ENCODE results near the gene NISCH. TPM values are rescaled to one million over a fixed set of nuclear protein-coding genes. Genes with fewer than 3 reads are reported as not detected.

Gene NISCH
- total and polyA plus RNA-seq, 2 donors, result 27.6 to 62.3 TPM

DNA sequence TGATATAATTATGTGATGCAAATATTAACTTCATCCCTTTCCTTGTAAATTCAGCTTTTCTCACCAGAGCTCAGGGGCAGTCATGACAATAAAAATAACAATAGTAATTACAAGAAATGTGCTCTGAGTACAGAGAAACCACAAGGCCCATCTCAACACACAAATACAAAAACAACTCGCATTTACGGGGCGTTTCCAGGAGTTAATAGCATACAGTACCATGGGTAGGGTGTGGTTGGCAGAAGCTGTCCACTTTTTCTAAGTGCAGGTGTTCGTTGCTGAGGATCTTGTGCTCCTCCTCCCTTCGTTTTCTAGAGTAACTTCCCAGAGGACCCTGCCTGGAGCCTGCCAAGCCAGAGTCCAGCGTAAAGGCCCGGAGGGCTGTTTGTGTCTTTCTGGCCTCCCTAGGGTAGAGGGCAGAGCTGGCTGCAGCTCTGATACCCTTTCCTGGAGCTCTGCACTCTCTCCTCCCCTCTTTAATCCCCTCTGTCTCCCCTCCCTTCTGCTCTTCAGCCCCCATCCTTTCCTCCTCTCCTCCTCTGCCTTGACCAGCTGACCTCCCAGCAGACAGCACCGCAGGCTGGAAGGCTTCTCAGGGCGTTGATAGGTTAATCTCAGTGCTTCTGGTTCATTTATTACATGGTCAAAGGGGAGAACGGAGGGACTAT lies 21.9 kb upstream of the NISCH start:
- H3K36me3 ChIP-seq (ENCODE audit: control insufficient read depth in 2 of 2, insufficient read depth in 2 of 2, low read length in 1 of 2), result no peaks in the 10 kb centered on the region
- no peak overlapping the region for H3K4me3 ChIP-seq (ENCODE audit: low read length in 2 of 2)
- H3K4me1 ChIP-seq (ENCODE audit: control insufficient read depth in 2 of 2, insufficient read depth in 2 of 2, low read length in 2 of 2), result no peaks in the 10 kb centered on the region
- no peaks in the 10 kb centered on the region for H3K9me3 ChIP-seq (ENCODE audit: control insufficient read depth in 2 of 2, insufficient read depth in 1 of 2, low read length in 1 of 2)
- no peak overlapping the region for H3K27ac ChIP-seq (ENCODE audit: low read depth in 1 of 2, low read length in 1 of 2)
- H3K27me3 ChIP-seq (ENCODE audit: control insufficient read depth in 2 of 2, insufficient read depth in 1 of 2, low read length in 1 of 2), result no peaks in the 10 kb centered on the region
- DNase-seq (ENCODE audit: low read depth in 6 of 9, low spot score in 9 of 9), result no peak
- 89% methylated on average over 10 of the region's 10 CpGs for WGBS

DNA sequence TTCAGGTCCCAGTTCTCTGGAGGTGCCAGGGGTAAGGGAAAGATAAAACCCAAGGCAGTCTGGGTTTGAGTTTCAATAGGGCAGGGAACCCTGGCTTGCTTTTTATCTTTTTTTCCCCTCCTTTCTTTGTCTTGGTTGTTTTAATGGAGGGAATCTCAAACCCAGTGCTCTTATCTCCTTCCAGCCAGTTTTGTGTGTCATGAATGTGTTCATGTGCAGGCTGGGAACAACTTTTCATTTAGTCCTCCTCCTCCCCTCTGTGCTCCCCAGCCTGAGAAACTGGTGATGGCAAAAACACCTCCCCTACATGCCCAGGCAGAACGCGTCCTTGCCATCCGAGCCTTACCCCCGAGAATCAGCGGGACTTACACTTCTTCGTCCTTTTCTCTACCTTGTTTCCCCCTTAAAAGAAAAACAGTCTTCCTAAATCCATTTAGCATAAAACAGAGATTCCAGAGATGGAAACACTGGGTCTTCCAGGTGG lies 21.4 kb upstream of the NISCH start:
- Histone ChIP-seq H3K4me3 (ENCODE audit: low read length in 2 of 2) (no peak overlapping the region), H3K27ac (ENCODE audit: low read depth in 1 of 2, low read length in 1 of 2) (no peak overlapping the region), H3K4me1 (ENCODE audit: control insufficient read depth in 2 of 2, insufficient read depth in 2 of 2, low read length in 2 of 2) (no peaks in the 10 kb centered on the region), H3K36me3 (ENCODE audit: control insufficient read depth in 2 of 2, insufficient read depth in 2 of 2, low read length in 1 of 2) (no peaks in the 10 kb centered on the region), H3K27me3 (ENCODE audit: control insufficient read depth in 2 of 2, insufficient read depth in 1 of 2, low read length in 1 of 2) (no peaks in the 10 kb centered on the region), H3K9me3 (ENCODE audit: control insufficient read depth in 2 of 2, insufficient read depth in 1 of 2, low read length in 1 of 2) (no peaks in the 10 kb centered on the region)
- DNase-seq (ENCODE audit: low read depth in 6 of 9, low spot score in 9 of 9), result no peak
- 95% methylated on average over 6 of the region's 6 CpGs for WGBS

DNA sequence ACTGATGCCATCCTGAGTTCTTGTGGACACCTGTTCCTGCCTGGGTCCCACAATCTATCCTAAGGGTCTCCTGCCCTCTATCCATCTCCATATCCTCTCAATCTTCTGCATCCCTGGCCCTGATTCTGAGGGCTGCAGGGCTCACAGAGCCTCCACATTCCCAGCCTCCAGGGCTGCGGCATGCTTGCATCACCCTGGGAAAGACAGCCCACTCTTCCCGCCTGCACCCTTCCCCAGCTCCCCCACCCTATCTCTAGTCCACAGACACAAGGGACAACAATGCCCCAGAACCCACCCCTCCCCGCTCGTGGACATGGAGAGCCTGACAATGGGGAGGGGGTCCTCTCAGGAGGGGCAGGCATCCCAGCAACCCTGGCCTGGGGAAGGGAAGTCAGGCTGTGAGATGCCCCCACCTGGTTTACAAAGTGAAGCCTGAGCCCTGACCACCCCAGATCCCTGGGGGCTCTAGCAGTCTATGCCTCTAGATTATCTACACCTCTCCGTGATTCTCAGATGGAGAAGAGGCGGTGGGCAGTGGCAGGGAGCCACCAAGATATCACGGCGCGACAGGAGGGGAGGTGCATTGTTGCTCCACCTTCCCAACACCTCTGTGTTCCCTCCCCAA lies 20.8 kb upstream of the NISCH start:
- no peak for DNase-seq (ENCODE audit: low read depth in 6 of 9, low spot score in 9 of 9)
- no peaks in the 10 kb centered on the region for H3K36me3 ChIP-seq (ENCODE audit: control insufficient read depth in 2 of 2, insufficient read depth in 2 of 2, low read length in 1 of 2)
- no peak overlapping the region for H3K27ac ChIP-seq (ENCODE audit: low read depth in 1 of 2, low read length in 1 of 2)
- H3K4me3 ChIP-seq (ENCODE audit: low read length in 2 of 2), result no peak overlapping the region
- H3K9me3 ChIP-seq (ENCODE audit: control insufficient read depth in 2 of 2, insufficient read depth in 1 of 2, low read length in 1 of 2), result no peaks in the 10 kb centered on the region
- H3K4me1 ChIP-seq (ENCODE audit: control insufficient read depth in 2 of 2, insufficient read depth in 2 of 2, low read length in 2 of 2), result no peaks in the 10 kb centered on the region
- H3K27me3 ChIP-seq (ENCODE audit: control insufficient read depth in 2 of 2, insufficient read depth in 1 of 2, low read length in 1 of 2), result no peaks in the 10 kb centered on the region
- 96% methylated on average over 9 of the region's 9 CpGs for WGBS

DNA sequence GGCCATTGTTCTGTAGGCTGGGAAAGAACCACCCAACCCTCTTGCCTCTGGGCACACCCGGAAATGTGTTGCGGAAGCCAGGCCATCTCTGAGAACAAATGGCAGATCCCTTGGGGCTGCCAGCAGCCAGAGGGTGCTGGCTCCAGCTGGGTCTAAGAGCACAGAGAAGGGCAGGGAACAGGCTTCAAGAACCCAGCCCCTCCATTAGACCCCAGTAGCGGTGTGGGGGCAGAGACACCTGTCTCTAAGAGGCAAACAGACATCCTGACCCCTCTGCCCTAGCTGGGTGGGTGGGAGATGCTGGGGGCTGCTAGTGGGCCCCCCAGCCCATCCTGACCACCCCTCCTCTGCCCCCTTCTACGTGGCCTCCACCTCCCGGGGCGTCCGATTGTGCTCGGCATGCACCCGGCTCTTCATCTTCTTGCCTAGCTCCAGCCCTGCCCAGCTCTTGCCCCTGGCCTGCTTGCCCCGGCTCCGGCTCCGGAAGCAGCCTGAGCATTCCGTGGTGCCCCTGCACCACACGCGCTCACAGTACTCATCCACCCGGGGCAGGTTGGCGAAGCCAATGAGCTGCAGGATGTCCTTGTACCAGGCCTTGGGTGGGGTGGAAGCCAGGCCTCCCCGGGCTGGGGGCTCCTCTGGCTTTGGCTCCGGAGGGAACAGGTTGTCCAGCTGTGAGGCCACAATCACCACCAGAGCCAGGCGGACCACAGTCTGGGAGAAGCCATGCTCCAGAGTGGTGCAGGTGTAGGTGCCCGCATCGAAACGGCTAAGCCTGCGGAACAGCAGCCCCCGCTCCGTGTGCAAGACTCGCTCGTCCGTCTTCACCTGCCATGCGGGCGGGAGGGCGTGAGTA lies 19.9 kb upstream of the NISCH start:
- Histone ChIP-seq H3K36me3 (ENCODE audit: control insufficient read depth in 2 of 2, insufficient read depth in 2 of 2, low read length in 1 of 2) (no peaks in the 10 kb centered on the region), H3K9me3 (ENCODE audit: control insufficient read depth in 2 of 2, insufficient read depth in 1 of 2, low read length in 1 of 2) (no peaks in the 10 kb centered on the region), H3K4me3 (ENCODE audit: low read length in 2 of 2) (no peak overlapping the region), H3K4me1 (ENCODE audit: control insufficient read depth in 2 of 2, insufficient read depth in 2 of 2, low read length in 2 of 2) (no peaks in the 10 kb centered on the region), H3K27ac (ENCODE audit: low read depth in 1 of 2, low read length in 1 of 2) (no peak overlapping the region), H3K27me3 (ENCODE audit: control insufficient read depth in 2 of 2, insufficient read depth in 1 of 2, low read length in 1 of 2) (no peaks in the 10 kb centered on the region)
- WGBS, result 97% methylated on average over 32 of the region's 32 CpGs
- no peak for DNase-seq (ENCODE audit: low read depth in 6 of 9, low spot score in 9 of 9)

DNA sequence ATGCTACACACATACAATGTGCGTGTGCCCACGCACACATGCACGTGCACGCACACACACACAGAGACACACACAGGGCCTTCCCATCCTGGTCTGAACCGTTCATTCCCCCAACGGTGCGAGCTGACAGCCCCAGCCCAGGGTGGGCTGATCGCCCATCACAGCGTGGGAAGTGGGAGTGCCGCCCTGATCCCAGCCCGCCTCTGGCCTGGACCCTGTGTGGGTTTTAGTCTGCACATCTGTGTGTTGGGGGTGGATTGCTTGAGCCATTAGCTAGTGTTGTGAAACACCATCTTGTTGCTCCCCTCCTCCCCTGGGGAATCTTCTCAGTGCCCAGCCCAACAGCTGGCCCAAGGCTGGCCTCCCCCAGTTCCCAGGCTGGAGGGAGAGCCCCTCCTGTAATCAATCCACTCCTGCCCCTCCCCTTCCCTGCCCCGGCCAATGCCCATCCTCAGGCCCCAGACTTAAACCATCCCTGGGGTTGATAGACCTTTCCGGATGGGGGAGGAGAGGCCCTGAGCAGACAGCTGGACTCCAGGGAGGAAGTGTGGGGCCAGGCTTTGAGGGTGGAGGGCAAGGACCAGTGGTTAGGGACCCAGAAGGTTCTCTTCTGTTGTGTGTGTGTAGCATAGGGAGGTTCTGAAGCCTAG lies 18.8 kb upstream of the NISCH start:
- H3K4me1 ChIP-seq (ENCODE audit: control insufficient read depth in 2 of 2, insufficient read depth in 2 of 2, low read length in 2 of 2), result no peaks in the 10 kb centered on the region

DNA sequence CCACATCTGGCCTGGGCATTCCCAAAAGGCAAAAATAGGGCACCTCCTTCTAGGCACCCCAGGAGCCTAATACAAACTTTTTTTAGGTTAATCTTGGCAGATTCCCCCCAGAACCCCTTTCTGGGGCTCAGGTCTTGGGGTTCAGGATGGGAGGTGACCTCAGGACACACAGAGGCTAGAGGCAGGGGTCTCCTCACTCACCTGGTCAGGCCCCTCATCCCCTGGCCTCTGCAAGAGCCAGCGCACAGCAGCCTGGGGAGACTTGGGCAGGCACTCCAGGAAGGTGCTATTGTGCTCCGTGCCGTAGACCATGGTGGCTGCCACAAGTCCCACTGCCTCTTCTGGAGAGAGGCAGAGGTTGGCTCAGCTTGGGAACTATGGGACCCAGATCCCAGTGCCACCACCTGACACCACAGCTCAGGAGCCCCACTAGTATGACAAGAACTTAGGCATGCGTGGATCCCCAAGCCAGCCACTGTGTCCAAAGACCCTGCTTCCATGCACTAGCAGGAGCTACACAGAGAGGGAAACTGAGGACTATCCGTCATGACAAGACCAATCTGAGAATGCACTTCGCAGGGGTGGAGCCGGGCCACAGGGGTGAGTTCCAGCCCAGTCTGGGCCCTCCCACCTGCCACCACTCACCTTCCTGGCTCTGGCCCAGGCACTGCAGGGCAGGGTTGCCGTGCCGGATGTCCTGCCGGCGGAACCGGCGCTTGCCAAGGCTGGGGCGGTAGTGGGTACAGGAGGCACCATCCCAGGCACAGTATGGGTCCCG lies 17.9 kb upstream of the NISCH start:
- Histone ChIP-seq H3K9me3 (ENCODE audit: control insufficient read depth in 2 of 2, insufficient read depth in 1 of 2, low read length in 1 of 2) (no peaks in the 10 kb centered on the region), H3K4me3 (ENCODE audit: low read length in 2 of 2) (no peak overlapping the region), H3K4me1 (ENCODE audit: control insufficient read depth in 2 of 2, insufficient read depth in 2 of 2, low read length in 2 of 2) (no peaks in the 10 kb centered on the region), H3K27me3 (ENCODE audit: control insufficient read depth in 2 of 2, insufficient read depth in 1 of 2, low read length in 1 of 2) (no peaks in the 10 kb centered on the region), H3K36me3 (ENCODE audit: control insufficient read depth in 2 of 2, insufficient read depth in 2 of 2, low read length in 1 of 2) (no peaks in the 10 kb centered on the region), H3K27ac (ENCODE audit: low read depth in 1 of 2, low read length in 1 of 2) (no peak overlapping the region)
- WGBS, result 97% methylated on average over 15 of the region's 15 CpGs
- no peak for DNase-seq (ENCODE audit: low read depth in 6 of 9, low spot score in 9 of 9)

More for the DNA sequence above, 18.8 kb upstream of the NISCH start:
- DNase-seq (ENCODE audit: low read depth in 6 of 9, low spot score in 9 of 9), result no peak
- Histone ChIP-seq H3K36me3 (ENCODE audit: control insufficient read depth in 2 of 2, insufficient read depth in 2 of 2, low read length in 1 of 2) (no peaks in the 10 kb centered on the region), H3K4me3 (ENCODE audit: low read length in 2 of 2) (no peak overlapping the region), H3K27ac (ENCODE audit: low read depth in 1 of 2, low read length in 1 of 2) (no peak overlapping the region), H3K9me3 (ENCODE audit: control insufficient read depth in 2 of 2, insufficient read depth in 1 of 2, low read length in 1 of 2) (no peaks in the 10 kb centered on the region), H3K27me3 (ENCODE audit: control insufficient read depth in 2 of 2, insufficient read depth in 1 of 2, low read length in 1 of 2) (no peaks in the 10 kb centered on the region)
- WGBS, result 94% methylated on average over 13 of the region's 13 CpGs

DNA sequence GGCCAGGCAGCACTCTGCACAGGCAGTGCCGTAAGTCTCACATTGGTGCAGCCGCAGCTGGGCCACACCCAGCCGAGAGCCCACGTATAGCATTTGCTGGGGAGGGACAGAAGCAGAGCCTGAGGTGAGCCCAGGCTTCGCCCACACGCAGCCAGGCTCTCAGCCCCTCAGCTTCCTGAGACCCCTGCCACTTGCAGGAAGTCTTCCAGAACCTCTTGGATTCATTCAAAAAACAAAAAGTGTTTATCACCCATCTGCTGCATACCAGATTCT lies 17.4 kb upstream of the NISCH start:
- WGBS, result 96% methylated on average over 6 of the region's 6 CpGs
- H3K27ac ChIP-seq (ENCODE audit: low read depth in 1 of 2, low read length in 1 of 2), result no peak overlapping the region

DNA sequence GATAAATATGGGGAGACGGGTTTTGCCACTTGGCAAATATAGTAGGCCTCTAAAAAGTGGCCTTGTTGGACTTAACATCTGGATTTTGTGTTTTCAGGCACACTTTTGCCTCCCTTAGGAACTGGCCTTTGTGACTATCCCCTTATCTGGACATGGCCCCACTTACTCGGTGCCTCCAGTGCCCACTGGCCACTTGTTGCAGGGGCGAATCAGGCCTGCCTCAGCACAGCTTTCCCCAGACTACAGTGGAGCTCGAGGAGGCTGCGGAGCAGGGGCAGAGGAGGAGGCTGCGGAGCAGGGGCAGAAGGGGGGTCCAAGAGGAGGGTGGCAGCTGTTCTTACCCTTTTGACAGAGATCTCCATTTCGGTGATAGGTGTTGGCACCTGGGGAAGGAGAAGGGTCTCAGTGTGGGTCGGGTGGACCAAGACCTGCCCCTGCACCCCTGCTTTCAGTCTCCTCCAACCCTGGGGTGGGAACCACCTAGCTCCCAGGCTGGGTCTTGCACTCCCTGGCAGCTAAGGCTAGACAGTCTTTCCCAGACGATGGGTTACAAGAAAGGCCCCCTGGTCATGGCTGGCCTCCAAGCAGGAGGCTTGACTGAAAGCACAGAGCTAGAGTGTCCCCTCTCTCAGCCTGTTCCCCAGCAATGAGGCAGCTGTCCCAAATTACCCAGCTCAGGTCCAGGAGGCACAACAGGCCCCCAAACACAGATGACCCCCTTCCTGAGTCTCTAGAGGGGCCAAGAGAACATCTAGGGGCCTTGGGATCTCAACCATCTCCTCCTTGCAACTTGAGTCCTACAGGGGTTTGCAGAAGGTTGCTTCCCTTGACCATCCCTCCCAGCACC lies 16.6 kb upstream of the NISCH start:
- Histone ChIP-seq H3K27me3 (ENCODE audit: control insufficient read depth in 2 of 2, insufficient read depth in 1 of 2, low read length in 1 of 2) (no peaks in the 10 kb centered on the region), H3K36me3 (ENCODE audit: control insufficient read depth in 2 of 2, insufficient read depth in 2 of 2, low read length in 1 of 2) (no peaks in the 10 kb centered on the region), H3K9me3 (ENCODE audit: control insufficient read depth in 2 of 2, insufficient read depth in 1 of 2, low read length in 1 of 2) (no peaks in the 10 kb centered on the region), H3K4me3 (ENCODE audit: low read length in 2 of 2) (no peak overlapping the region), H3K27ac (ENCODE audit: low read depth in 1 of 2, low read length in 1 of 2) (no peak overlapping the region), H3K4me1 (ENCODE audit: control insufficient read depth in 2 of 2, insufficient read depth in 2 of 2, low read length in 2 of 2) (no peaks in the 10 kb centered on the region)
- DNase-seq (ENCODE audit: low read depth in 6 of 9, low spot score in 9 of 9), result no peak
- WGBS, result 96% methylated on average over 9 of the region's 9 CpGs

More for the DNA sequence above, 17.4 kb upstream of the NISCH start:
- DNase-seq (ENCODE audit: low read depth in 6 of 9, low spot score in 9 of 9), result no peak
- Histone ChIP-seq H3K9me3 (ENCODE audit: control insufficient read depth in 2 of 2, insufficient read depth in 1 of 2, low read length in 1 of 2) (no peaks in the 10 kb centered on the region), H3K4me3 (ENCODE audit: low read length in 2 of 2) (no peak overlapping the region), H3K4me1 (ENCODE audit: control insufficient read depth in 2 of 2, insufficient read depth in 2 of 2, low read length in 2 of 2) (no peaks in the 10 kb centered on the region), H3K36me3 (ENCODE audit: control insufficient read depth in 2 of 2, insufficient read depth in 2 of 2, low read length in 1 of 2) (no peaks in the 10 kb centered on the region), H3K27me3 (ENCODE audit: control insufficient read depth in 2 of 2, insufficient read depth in 1 of 2, low read length in 1 of 2) (no peaks in the 10 kb centered on the region)

Measured in thymus (tissue), 11 donors.